AG08395 (cell line): ENCODE data around the gene LIN7A.

Experiments used
- DNase-seq: peaks from one replicate; pipeline ENCODE4 v3.0.0; 2012; ENCODE audit warnings: mixed read lengths, low spot score

The LIN7A gene

DNA sequence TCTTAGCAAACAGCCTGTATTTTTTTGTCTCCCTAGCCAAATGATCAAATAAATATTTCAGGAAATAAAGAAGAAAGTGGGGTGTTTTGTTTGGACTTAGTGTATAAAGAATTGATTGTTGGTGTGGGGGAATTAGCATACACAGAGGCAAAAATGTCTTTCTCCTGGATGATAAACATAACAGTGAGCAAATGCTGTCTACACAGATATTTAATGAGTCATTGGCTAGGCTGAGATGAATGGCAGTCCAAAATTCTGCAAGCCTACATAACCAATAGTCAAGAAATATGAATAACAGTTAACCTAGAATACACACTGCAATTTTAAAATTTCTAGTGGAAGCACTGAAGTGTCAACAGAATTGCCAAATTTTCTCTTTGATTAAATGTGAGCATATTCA, 185.3 kb downstream of the LIN7A start:
- no peak for DNase-seq

DNA sequence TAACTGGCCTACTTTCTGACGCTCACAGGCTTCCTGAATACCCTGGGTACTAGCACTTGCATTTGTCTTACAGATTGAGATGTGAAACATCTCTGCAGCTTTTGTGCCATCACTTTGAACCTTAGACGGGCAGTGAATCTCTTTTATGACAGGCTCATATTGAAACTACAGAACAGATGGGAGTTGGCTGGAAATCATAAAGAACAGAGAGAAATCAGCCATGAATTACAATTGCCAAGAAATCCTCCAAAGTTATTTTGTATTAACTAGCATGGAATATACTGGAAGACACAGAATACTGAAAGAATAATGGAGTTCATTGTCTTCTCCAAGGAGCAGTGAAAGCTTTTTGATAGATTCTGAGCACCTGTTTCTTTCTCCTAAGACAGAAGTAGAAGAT, 188.3 kb downstream of the LIN7A start:
- DNase-seq = no peak

GRCh38 chr12:80747800-80748199, 189.9 kb downstream of the LIN7A start:
- DNase-seq = no peak

DNA sequence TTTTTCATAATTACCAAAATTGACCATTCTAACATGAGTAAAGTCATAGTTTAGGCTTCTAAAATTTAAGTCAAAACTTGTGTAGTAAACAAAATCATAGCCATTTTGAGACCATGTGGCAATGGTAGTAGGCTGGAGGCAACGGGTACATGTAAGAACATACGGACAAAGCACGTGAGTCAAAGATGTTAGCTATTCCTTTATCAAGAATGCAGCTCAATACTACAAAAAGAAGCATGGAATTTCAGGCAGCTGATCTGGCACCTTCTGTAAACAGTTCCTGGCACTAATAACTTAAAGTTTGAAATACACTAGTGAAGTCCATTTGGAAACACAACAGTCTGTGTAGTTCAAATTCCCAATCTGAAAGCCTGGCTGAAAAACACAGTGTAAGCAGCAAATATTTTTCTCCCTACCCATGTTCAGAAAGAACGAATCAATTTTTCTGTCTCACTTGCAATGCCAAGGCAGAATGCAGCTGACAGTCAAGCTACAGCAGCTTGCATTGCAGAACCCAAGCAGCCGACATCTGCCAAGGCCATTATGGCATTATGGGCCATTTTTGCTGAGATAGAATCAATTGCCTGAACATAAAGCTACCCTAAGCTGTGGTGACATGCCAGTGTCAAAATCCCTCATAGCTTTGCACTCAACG, 191.8 kb downstream of the LIN7A start:
- DNase-seq = no peak
